Testis (tissue), 2 donors: ENCODE measurements around the gene PCDH12.

ENCODE experiments used
- POLR2A ChIP-seq: fragments of 450-650 bp; IDR thresholded peaks from one replicate; pipeline ENCODE4 v1.6.1; 2017; ENCODE audit warnings: antibody characterized with exemption, mild to moderate bottlenecking, moderate library complexity
- TF ChIP-seq, protein P1 (sequence below), 3 experiments: fragments of 450-650 bp in 2 of 3; fragments of 200-600 bp in 1 of 3; sonication (generic) in 1 of 3; IDR thresholded peaks; one replicate each; pipeline ENCODE4 v1.5.1; 2016 to 2019; ENCODE audit warnings: antibody characterized with exemption in 3 of 3, mild to moderate bottlenecking in 2 of 3, moderate library complexity in 1 of 3

DNA sequence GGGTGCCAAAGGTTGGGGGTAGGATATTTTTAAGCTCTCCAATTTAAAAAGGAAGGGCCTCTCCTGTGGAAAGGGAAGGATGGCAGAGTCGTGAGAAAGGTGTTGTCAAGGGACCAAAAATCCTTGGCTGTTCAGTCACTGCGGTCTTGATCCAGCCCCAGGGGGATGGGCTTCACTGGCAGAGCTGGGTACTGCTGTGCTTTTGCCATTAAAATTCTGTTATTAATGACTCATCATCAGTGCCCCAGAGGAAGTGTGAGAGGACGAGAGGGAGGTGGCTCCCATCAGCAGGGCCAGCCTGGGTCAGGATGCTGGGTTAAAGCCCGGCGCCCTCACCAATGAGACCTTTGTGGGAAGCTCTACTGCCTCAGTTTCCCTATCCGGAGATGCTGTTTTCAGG is 16.7 kb downstream of the PCDH12 start:
- TF ChIP-seq, protein P1, sequence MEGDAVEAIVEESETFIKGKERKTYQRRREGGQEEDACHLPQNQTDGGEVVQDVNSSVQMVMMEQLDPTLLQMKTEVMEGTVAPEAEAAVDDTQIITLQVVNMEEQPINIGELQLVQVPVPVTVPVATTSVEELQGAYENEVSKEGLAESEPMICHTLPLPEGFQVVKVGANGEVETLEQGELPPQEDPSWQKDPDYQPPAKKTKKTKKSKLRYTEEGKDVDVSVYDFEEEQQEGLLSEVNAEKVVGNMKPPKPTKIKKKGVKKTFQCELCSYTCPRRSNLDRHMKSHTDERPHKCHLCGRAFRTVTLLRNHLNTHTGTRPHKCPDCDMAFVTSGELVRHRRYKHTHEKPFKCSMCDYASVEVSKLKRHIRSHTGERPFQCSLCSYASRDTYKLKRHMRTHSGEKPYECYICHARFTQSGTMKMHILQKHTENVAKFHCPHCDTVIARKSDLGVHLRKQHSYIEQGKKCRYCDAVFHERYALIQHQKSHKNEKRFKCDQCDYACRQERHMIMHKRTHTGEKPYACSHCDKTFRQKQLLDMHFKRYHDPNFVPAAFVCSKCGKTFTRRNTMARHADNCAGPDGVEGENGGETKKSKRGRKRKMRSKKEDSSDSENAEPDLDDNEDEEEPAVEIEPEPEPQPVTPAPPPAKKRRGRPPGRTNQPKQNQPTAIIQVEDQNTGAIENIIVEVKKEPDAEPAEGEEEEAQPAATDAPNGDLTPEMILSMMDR (IDR thresholded peaks at IDR 0.05): no peak
- no peak for TF ChIP-seq POLR2A
